Islet precursor cell (in vitro differentiated cells): ENCODE results near the gene LRTM2.
A peak's percentile ranks its signal among the peaks of the same experiment; 100 is the strongest.

Source experiments
- DNase-seq: peaks from one replicate; pipeline ENCODE4 v3.0.0-alpha.2; 2018

LRTM2 gene

DNA sequence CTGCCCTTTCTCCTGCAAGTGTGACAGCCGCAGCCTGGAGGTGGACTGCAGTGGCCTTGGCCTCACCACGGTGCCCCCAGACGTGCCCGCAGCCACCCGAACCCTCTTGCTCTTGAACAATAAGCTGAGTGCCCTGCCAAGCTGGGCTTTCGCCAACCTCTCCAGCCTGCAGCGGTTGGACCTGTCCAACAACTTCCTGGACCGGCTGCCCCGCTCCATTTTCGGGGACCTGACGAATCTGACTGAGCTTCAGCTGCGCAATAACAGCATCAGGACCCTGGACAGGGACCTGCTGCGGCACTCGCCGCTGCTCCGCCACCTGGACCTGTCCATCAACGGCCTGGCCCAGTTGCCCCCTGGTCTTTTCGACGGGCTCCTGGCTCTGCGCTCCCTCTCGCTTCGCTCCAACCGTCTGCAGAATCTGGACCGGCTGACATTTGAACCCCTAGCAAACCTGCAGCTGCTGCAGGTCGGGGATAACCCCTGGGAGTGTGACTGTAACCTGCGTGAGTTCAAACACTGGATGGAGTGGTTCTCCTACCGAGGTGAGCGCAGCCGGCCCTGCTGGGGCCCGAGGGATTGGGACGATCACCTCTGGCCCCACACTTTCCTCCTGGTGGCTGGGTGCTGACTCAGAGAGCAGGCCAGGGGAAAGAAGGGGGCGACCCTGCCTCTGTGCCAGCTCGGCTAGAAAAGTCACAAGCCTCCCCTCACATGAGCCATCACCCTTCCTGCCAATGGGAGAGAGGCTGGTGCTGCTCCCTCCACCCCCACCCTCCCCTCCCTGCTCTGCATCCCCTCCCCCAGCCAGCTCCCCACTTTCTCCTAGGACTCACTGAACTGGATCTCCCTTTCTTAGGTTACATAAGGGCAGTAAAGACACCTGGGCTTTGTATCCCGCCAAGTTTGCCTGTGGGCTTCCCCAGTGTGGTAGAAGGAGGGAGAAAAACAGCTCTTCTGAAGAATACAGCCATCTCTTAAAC, 10.9 kb downstream of the LRTM2 start:
- peak; percentile 96 for DNase-seq

DNA sequence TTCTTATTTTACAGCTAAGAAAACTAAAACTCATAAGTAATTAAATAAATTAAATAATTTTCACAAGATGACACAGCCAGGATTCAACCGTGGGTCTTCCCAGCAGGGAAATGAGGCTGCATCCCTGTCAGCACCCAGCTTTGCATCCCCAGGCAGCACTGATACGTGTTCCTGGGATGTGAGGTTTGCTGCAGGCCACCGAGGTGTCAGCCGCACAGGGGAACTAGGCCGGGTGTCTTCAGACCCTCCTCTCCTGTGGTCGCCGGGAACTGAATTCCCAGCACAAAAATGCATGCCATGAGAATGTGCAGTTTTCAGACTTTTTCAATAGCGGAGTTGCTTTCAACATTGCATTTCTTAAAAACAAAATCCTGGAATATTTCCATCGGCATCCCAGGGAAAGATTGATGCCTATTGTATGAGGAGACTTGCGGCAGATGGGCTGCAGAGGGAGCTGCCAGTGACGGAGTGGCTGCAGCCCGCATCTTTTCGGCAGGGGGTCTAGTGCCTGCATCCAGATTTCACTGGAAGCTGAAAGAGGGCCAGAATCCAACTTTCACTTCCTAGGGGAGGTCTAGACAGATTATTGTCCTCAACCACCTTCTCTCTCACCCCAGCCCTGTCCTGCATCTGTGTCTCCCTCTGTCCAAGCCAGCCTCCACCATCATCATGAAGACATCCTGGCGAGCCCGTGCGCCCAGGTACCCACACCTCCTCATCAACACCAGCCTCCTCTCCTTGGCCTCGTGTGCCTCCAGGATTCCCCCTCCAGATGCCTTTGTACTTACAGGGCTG, 12.6 kb downstream of the LRTM2 start:
- no peak for DNase-seq

DNA sequence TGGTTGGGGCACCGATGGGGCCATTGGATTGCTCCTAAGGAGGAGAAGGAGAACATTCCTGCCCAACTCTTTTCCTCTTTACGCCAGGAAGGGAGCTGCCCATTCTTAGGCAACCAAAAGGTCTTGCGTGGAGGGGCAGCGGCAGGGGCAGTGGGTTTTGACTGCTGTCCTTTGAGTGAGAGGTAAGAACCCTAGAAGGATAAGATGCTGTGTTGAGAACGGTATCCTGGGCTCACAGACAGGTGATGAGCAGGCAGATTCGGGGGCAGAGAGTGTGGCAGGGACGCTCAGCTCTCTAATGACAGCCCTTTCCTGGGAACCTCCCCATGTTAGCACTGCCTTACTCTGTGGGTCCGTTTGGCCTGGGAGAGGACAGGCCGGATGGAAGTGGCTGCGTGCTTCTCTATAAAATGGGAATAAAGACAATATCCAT, 13.2 kb downstream of the LRTM2 start:
- DNase-seq: no peak

DNA sequence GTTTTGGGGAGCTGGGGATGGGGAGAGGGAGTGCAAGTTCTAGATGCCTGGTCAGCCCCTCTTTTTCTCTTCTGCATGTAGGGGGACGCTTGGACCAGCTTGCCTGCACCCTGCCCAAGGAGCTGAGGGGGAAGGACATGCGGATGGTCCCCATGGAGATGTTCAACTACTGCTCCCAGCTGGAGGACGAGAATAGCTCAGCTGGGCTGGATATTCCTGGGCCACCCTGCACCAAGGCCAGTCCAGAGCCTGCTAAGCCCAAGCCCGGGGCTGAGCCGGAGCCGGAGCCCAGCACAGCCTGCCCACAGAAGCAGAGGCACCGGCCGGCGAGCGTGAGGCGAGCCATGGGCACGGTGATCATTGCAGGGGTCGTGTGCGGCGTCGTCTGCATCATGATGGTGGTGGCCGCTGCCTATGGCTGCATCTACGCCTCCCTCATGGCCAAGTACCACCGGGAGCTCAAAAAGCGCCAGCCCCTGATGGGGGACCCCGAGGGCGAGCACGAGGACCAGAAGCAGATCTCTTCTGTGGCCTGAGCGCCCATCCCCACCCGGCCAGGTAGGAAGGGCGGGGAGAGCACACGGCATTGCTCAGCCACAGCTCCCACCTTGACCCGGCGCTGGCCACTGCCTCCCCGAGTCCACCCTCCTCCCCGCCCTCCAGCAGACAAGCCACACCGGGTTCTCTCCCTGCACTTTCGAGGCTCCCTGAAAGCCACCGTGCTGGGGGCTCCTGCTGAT, 14.0 kb downstream of the LRTM2 start:
- no peak for DNase-seq

DNA sequence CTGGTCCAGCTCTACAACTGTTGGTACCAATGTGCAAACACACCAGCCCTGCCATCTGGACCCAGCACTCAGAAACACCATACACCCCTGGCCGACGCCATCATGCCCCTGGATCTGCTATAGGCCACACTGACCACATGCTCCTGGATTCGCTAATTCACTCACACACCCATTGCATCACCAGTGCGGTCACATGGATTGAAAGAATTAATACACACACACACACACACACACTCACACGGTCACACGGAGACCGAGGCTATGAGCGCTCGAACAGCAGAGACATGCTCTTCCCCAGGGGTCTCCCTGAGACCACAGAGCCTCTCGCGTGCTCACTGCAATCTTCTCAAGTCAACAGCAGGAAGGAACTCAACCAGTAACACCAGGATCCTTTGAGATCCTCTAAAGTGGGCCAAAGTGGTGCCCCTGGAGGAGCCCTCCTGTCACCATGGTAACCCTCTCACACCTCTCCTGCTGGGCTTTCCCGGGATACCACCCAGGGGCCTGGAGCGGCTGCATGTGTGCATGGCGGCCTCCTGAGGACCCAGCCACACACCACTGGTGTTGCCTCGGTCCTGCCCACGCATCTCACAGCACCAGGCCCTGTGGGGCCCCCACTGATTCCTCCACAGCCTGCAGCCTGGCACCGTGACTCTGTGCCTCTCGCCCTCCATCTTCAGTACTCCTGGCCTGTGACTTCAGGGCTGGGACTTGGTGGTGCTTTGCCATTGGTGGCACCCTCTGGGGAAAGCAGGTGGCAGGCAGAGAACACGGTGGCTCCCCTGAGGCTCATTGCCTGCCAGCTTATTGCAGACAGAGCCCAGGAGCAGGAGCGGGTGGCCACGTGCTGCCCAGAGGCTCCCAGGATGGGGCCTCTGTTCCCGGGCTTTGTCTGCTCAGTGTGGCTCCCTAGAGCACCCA, 15.1 kb downstream of the LRTM2 start:
- DNase-seq: no peak

DNA sequence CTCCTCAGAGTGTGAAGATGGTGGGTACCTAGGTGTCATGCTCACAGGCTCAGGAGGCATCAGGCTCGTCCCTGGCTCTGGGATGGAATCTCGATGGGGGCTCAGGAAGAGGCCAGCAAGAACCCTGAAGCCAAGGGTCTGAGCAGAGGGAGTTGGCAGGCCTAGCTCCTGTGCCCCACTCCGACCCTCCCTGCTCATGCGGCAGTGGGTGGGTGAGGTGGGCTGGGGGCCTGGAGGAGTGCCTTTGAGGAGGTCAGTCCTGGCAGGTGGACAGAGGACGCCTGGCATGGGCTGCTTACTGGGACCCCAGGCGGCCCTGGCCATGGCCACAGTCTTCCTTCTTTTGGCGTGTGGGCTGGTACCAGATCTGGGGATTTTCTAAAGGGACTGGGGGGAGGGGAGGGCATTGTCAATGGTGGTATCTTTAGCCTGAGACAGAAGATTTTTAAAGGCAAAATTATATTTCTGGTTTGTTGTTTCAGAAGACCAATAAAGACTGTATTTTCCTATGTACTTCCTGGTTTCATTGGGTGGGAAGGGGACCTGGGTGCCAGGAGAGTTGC, 16.0 kb downstream of the LRTM2 start:
- no peak for DNase-seq

DNA sequence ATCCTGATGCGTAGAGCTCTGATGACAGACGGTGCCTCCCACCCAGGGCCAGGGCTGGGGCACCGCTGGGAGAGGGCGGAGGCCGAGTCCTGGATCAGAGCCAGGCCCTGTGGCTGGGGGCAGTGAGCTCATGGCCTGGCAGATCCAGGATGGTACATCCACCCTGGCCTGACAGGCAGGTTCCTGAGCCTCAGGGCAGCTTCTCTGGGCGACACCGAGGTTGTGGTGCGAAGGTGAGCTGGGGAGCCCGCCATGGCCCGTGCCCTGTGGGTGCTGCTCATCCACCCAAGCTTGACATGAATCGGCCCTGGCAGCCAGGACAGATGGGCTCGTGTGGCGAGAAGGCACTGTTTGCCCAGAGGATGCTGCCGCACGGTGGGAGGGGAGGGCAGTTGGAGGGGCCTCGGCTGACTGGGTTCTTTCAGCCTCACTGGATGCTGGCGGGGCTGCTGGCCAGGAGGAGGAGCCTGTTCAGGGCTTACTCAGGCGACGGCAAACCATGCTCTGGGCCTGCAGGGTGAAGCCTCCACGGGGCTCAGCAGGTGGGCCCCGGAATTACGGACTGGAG, 16.6 kb downstream of the LRTM2 start:
- no peak for DNase-seq

DNA sequence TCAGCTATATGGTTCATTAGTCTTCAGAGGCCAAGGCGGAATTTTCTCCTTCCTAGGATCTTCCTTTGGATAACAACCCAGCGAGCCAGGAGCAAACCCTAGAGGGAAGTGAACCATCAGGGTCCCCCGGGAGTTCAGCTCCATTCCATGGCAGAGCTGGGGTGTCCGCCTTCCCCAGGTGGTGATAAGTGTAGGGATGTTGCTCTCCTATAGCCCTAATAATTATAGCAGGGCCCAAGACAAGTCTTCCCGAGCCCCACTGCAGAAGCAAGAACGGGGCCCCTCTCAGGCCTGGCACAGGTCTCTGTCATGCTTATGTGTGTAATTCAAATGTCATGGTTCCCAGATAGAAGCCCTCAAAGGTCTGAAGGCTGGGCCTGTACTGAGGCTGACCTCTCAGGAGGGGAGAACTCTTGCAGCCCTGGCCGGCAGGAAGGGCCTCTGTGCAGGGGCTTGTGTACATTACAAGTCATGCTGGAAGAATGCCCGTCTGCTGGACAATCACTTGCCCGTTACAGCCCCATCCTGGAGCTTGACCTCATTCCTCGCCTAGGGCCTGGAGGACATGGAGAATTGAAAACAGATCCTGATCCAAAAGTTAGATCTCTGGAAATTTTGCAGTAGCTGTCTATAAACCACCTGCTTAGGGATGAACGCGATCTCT, 17.3 kb downstream of the LRTM2 start:
- DNase-seq: peak; percentile 93

DNA sequence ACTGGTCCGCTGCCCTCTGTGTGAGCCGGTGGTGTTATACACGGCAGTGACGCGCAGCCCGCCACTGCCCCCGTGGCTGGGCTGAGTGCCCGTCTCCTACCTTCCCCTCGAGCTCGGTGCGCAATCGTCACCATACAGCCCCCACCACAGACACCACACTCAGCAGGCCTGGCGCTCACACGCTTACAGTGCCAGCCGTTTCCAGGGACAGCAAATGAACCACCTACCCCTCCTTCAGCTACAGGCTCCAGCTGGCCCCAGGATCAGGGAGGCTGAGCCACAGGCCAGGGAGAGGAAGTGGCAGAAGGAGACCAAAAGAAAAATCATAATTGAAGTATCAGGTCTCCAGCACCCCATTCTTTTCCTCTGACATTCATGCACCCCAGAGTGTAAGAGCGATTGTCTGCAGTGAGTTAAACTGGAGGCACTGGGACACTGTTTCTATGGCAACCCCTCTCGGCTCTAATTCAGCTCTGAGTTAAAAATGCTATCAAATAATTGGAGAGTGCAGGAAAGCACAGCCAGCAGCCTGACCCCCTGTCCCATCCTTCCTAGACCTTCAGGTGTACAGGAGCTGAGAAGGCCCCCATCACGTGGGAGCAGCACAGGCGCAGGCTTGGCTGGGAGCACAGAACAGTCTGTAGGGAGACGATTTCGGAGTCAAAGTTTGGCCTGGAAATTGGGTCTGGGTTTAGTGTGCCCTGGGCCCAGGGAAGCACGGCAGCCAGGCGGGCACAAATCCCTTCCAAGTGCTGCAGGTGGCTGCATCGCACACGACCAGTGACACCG, 18.0 kb downstream of the LRTM2 start:
- DNase-seq: no peak

DNA sequence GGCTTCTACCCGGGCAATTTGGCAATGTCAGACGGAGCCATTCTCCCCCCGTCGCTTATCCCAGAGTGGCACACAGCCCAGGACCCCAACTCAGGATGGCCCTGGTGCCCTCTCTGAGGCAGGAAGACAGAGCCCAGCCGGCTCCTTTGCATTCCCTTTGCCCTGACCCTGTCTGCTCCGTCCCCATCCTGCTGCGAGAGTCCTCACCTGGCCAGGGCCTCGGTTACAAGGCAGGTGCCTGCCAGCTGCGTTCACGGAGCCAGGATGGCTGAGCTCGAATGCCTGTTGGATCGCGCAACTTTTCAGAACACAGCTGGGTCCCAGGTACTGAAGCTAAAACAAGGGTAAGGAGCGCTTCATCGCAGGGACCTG, 18.6 kb downstream of the LRTM2 start:
- no peak for DNase-seq

DNA sequence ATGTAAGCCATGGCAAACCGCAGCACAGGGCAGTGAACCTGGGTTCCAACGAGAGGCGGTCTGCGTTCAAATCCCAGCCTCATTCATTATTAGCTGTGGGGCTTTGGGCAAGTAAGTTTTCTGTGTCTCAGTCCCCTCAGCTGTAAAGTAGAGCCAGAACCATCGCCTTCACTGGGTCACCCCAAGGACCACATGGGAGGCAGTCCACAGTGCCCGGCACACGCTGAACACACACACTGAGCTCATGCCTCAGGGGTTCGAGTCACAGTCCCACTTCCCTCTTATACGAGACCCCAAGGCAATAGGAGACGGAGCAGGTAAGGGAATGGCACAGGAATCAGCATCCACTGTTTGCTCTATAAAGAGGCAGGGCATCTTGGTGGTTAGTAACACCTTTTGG, 19.1 kb downstream of the LRTM2 start:
- no peak for DNase-seq

DNA sequence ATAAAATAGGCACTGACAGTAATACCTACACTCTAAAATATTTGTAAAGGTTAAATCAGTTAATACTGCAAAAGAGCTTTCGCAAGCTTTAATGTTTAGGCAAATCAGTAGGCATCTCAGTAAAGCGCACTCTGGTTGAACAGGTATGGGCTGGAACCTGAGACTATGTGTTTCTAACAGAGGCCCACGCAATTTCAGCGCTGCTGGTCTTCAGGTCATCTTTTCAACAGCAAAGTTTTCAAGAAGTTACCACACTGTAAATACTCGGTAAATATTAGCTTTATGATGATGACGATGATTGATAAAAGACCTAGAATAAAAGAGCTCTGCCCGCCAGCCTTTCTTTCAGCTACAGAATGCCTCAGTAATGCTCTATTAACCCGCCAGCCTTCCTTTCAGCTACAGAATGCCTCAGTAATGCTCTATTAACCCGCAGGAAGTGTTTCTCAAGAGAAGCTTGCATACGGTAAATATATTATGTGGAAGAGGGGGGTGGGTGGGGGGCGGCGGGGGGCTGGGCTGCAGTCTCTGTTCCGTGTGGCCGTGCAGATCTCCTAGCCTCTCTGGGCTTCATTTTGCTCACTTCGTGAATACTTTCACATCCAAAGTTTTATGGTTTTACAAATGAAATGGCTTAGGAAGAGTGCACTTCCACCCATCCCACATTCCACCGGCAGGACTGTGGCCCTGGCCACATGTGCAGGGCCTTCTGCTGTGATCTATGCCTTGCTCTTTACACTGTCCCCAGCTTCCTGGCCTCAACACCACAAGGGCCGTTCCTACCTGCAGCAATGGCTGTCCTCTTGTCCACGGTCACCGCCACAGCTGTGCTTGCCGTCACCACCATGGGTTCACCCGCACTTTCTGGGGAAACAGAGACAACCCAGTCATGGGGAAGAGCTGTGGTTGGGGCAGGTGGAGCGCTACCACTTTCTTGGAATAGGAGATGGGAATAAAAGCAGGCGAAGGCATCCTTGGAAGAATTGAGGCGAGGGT, 19.9 kb downstream of the LRTM2 start:
- DNase-seq: no peak

DNA sequence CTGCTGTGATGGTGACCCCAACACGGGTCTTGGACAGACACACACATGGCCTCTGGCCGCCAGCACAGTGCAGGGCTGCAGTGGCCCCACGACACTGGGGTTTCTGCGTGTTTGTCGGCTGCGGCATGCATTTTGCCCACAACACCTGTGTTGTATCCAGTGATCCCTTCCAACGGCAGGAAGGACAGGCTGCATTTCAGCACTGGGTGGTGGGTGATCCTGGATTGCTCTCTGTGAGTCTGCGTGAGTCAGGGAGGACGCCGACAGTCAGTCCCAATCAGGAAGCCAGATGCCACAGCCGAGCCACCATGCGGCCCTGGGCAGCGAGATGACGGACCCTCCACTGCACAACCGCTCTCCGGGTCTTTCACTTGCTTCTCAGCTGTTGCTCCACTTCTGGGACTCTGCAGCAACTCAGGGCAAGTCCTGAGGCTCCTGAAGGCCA, 20.6 kb downstream of the LRTM2 start:
- DNase-seq: no peak

DNA sequence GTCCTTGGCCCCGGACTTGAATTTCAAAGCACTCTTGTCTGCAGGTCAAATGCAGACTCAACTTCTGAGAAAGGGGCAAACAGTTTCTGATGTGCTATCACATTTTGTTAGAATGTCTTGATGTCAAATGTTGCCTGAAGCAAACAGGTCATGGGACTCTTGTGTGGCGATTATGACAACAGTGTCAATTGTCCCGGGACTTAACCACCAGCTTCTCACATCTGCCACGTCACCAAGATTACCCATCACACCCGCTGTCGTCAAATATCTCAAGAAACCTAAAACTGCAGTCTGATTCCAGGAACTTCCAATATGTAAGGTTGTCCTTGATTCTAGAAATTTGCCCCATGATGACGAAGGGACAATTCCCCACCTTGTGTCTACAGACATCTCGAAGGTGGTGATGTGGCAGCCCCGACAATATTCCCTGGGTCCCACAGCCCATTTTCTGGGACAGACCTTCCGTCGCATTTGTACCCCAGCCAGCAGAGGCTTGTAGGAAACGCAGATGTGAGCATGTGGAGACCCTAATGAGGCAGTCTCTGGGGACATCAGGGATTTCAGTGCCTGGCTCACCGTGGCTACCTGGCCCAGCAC, 21.3 kb downstream of the LRTM2 start:
- DNase-seq: no peak

DNA sequence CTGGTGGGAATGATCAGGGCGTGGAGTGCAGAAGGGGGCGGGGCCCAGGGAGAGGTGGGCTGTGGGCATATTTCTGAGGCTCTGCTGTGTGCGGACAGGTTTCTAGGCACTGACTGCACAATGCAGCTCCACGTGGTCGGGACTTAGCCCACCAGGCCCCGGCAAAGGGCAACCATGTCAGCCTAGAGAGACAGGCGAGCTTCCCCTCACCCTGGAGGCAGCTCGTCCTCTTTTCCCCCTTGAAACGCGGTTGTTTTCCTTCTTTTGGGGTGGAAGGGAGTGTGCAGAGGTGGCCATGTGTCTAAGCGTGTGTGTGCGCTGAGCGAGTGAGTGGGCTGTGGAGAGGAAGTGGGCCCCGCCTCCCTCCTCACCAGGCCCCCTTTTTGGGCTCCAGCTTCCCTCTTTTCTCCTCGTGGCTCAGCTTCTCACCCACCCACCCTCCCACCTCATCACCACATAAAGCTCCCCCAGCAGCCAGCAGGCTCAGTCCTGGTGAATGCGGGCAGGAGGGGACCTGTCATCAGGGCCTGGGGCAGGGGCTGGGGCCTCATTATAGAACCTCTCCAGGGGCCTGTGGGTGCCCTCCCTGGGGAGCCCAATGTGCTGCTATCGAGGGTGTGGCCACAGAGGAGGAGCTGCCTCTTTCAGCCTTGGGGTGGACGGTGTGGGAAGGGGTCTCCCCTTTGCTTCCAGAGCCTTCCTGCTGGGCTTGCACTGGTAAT, 22.0 kb downstream of the LRTM2 start:
- DNase-seq: peak; percentile 52

DNA sequence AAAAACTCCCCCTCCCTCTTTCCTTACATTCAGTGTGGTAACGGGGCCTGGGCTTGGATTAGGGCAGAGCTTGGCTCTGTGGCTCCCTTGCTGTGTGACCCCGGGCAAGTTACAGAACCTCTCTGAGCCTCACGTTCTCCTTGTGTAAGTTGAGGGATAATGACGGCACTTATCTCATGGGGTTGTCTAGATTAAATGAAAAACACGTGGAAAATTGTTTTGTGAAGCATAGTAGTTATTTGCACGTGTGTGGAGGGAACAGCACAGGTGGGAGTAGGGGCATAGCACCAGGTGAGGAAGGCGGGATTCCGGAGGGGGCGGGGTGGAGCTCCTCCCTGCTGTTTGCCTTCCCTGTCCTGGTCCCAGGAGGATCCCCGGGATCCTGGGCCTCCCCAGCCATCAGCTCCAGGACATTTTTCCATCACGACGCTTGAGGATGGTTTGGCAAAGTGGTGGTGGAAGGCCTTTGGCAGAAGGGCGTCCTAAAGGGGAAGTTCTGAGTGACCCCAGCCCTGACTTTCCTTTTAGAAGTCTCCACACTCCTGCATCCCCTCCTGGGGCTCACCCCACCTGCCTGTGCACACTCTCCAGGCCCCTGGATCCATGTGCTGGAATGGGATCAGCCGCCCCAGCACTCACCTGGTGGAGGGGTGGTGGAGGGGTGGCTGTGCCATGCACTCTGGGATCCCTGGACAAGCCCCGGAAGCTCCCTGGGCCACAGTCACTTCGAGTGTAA, 22.7 kb downstream of the LRTM2 start:
- peak; percentile 50 for DNase-seq

DNA sequence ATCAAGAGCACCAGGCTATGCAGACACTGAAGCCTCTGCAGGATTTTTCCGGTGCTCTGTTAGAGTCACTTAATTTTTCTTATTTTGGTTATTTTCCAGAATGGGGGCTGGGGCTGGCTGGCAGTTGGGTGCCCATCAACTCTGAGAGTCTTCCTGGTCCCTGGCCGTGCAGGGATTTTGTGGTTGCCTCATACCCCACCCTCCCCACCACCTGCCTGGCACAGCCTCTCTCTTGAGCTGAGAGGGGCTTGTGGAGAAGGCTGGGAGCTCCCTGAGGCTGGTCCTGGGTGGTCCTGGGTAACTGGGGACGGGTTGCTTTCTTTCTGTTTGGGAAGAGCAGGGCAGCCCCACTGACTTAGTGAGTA, 23.3 kb downstream of the LRTM2 start:
- DNase-seq: no peak
